RPMI7951 (cell line): Measurements from ENCODE around the gene NOL9. TPM values are rescaled to one million over a fixed set of nuclear protein-coding genes. Genes with fewer than 3 reads are reported as not detected.
"Not testable (repeated sequence)": the region's sequence is repeated elsewhere in the genome, so short reads cannot be mapped to it uniquely, and the experiment has no call there.

Source experiments
- DNase-seq: peaks from one replicate; pipeline ENCODE4 v3.0.0-alpha.2; 2012; ENCODE audit warnings: low read depth
- total RNA-seq: library from RNA; depleted of rRNA; stranded (reverse); fragments of >200 nt; shearing (Covaris generic); gene quantifications from 2 replicates; pipeline ENCODE4 v1.2.3, GENCODE V29; 2014; rRNA removed

NOL9 gene
- total RNA-seq = 14.4 and 14.5 TPM in 2 replicates

DNA sequence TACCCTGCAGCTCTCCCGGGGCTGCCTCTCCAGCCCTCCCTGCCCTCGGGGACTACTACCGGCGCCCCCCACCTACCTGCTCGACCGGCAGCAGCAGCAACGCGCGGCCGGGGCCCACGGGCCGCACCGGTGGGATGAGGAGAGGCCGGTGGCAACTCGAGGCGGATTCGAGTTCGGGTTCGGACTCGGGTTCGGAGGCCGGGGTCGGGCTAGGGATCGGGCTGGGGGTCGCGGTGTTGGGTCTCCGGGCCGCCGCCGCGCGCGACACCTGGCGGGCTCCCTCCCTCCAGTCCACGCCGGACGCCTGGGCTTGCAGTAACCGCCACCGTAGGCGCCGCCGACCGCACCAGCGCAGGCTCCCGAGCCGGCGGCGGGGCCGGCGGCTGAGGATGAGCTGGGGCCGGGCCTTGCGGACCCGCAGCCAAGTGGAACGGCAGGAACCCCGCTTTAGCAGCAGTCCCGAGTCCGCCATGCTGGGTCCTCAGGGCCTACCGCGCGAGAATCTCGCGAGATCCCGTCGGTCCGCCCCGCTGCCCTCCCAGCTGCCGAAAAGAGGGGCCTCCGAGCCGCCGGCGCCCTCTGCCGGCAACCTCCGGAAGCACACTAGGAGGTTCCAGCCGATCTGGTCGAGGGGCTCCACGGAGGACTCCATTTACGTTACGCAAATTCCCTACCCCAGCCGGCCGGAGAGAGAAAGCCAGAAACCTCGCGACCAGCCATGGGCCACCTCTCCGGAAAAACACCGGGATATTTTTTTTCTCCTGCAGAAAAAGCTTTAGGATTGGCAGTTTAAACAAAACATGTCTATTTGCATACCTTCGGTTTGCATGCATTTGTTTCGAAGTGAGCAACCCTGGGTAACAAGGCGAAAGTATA is at the start of gene NOL9:
Gene NOL9, minus strand, starts transcription at position 483 of the 876 bp plus-strand sequence. Its CDS starts 11 bp downstream, at position 472.
- peak; percentile 88 for DNase-seq

- DNase-seq = peak; percentile 82
These were observed 49.1 kb upstream of the NOL9 start for GRCh38 chr1:6603238-6603914.

DNA sequence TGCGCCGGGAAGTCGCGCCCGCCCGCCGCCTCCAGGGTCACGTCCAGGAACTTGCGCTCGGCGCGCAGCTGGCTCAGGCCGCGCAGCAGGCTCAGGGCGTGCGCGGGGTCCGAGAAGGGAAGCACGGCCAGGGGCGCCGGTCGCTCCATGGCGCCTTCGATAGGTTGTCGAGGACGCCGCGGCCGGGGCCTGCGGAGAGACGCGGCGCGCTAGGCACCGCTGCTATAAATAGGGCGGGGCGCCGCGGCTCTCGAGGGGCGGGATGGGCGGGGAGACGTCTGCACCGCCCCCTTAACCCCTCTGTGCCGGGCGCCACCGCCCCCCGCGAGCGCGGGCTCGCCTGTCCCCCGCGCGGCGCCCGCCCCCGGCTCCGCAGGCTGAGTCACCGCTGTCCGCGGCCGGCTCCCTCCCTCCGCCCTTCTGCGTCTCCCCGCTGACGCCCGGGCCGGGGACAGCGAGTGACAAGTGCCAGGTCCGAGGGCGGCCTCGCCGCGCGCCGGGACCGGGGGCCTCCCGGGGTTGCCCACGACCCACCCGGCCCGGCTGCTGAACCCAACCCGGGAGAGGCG is 48.4 kb upstream of the NOL9 start, which contains the start of gene KLHL21:
Gene KLHL21, minus strand, starts transcription at position 201 of the 569 bp plus-strand sequence. Its CDS starts 52 bp downstream, at position 149.
- DNase-seq = peak; percentile 91

- DNase-seq = peak; percentile 63
These were observed 47.8 kb upstream of the NOL9 start for GRCh38 chr1:6601923-6602668.

GRCh38 chr1:6601049-6601922 is 47.0 kb upstream of the NOL9 start:
- DNase-seq = peak; percentile 95

DNA sequence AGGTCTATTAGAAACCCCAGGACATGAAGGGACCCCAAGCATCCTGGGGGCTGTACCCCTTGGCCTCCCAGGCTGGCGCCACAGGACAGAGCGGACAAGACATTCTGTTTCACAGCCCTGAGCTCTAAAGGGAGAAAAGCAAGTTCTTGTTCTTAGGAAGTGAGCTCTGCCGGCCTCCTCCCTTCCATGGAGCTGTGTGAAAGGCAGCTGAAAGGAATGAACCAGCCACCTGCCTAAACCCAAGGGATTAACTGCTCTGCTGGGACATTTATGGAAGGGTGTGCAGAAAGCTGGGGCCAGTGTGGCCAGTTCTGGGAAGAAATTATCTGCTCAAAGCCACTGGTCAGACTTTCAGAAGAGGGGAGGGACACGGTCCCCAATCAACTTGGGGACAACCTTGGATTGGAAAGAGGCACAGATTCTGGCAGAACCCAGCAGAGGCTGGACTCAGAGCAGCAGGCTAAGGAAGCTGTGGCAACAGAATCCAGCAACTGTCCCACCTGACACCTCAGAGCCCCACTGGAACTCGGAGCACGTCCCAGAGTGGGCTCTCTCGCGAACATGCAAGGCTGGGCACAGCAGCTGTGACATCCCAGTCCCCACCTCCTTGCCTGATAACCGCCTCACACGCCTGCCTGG is 46.2 kb upstream of the NOL9 start:
- DNase-seq = peak; percentile 28

DNA sequence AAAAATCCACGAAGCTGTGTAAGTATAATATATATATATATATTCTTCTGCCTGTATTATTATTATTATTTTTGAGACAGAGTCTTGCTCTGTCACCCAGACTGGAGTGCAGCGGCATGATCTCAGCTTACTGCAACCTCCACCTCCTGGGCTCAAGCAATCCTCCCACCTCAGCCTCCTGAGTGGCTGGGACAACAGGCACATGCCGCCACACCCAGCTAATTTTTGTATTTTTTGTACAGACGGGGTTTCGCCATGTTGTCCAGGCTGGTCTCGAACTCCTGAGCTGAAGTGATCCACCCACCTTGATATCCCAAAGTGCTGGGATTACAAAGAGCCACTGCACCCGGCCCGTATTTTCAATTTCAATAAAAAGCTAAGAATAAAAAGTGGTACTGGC is 45.7 kb upstream of the NOL9 start:
- not testable (repeated sequence) for DNase-seq

DNA sequence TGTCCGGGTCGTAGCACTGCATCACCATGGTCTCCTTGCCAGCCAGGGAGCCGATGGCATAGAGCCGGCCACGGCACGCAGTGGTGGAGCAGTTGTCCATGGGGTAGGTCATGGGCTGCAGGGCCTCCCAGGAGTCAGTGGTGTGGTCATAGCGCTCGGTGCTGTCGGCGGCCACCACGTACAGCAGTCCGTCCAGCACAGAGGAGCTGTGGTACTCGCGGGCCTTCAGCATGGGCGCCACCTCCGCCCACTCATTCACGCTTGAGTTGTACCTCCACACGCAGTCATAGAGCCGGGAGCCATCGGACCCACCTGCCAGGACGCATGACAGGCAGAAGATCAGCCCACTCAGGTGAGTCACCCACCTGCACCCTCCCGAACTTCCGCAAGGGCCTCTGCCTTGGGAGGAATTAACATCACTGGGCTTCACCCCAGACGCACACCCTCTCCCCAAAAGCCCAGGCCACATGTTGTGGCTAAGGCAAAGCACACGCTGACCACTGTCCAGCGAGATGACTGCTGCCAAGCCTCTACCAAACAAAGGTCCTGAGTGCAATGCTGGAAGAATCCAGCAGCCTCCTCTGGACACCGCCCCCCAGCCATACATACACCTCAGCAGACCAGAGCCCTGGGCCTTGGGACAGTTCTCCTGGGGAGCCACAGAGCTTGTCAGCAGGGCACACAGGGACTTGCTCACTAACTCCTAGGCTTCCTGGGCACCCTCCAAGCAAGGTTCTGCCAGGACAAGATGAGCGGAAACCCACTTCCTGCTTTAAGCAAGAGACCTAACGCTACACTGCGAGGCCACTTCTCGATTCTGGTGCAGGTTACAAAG is 45.0 kb upstream of the NOL9 start:
- DNase-seq = no peak

GRCh38 chr1:6597777-6598131 is 43.4 kb upstream of the NOL9 start:
- no peak for DNase-seq

DNA sequence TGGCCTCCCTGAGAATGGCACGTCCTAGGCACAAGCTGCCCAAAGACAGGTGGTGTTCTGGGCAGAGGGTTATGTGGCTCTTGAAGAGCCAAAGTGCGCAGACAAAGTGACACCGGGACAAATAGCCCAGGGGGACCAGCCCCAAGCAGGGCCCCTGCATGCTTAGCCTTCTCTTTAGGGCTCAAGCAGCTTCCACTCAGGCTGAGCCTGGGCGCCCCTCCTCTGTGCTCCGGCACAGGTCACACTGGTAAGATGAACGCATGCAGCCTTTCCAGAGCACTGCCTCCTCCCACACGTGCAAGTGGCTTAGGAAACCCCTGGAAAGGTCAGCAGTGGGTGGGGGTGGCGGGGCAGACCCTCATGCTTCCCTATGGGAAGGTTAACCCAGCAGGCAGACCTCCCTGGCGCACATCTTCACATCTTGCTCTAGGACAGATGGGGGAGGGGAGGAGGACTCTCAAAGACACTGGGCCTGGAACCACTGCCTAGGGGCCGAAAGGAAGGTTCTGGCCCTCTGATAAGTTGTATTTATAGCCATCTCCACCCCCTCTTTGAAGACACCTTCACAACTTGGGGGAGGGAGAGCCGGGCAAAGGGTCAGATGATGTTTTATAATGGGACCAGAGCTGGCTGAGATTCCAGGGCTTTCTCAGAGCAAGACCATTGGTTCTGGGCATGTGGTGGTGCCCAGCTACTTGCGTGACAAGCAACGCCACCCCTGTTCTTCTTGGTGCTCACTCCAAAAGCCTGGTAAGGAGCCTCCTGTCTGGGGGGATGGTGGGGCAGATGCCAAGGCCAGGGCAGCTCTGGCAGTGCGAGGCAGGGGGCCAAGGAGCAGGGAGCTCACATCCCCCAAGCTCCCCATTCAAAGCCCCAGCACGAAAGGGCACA is 42.8 kb upstream of the NOL9 start:
- no peak for DNase-seq

GRCh38 chr1:6596351-6596750 is 42.0 kb upstream of the NOL9 start:
- DNase-seq = no peak

GRCh38 chr1:6594977-6595740 is 40.8 kb upstream of the NOL9 start:
- DNase-seq = no peak

DNA sequence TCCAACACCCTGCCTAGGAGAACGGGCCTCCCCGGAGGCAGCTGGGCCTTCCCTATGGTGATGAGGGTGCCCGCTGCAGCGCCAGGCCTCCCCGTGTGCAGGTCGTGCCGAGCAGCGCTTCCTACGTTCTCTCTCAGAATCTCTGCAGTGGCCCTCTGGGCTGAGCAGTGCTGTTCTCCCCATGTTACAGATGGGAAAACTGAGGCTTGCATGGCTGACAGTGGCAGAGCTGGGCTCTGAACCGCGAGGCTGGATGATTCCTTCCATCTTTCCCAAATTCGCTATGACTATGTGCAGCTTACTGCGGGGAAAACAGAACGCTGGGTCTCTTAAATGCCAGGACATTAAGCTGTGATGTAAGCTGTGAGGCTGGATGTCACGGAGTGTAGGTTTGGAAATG is 39.5 kb upstream of the NOL9 start:
- no peak for DNase-seq

GRCh38 chr1:6592865-6593593 is 38.7 kb upstream of the NOL9 start:
- no peak for DNase-seq

GRCh38 chr1:6592441-6592840 is 38.1 kb upstream of the NOL9 start:
- no peak for DNase-seq

GRCh38 chr1:6591644-6592043 is 37.3 kb upstream of the NOL9 start:
- no peak for DNase-seq

- no peak for DNase-seq
These were observed 36.9 kb upstream of the NOL9 start for GRCh38 chr1:6591222-6591621.
